ENCODE measurements around the gene MED15.

MED15 gene

DNA sequence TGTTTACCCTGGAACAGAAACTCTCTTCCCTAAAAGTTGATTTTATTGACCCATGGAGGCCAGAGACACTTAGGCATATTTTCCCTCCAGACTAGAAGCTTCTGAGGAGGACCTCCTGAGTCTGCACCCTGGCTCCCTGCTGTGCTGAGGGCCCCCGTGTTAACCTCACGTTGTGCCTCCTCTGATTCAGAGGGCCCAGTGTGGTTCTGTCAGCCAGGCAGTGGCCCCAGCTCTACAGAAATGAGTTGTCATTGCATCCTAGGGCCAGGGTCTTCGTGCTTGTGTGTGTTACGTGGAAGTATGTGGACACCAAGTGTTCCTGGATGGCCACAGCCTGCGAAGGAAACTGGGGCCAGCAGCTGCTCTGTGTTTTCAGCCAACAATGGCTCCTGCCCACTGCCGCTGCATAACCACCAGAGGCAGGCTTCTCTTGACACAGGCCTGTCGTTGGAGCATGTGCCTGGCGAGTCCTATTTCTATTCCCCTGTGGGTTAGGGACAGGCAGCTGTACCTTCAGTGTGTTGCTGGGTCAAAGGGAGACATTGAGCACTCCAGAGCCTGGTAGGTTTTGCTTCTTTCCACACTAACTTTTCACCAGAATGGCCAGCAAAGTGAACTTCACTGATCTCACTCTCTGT, 44.5 kb downstream of the MED15 start:
- no peak for DNase-seq (ENCODE audit: low read depth)

DNA sequence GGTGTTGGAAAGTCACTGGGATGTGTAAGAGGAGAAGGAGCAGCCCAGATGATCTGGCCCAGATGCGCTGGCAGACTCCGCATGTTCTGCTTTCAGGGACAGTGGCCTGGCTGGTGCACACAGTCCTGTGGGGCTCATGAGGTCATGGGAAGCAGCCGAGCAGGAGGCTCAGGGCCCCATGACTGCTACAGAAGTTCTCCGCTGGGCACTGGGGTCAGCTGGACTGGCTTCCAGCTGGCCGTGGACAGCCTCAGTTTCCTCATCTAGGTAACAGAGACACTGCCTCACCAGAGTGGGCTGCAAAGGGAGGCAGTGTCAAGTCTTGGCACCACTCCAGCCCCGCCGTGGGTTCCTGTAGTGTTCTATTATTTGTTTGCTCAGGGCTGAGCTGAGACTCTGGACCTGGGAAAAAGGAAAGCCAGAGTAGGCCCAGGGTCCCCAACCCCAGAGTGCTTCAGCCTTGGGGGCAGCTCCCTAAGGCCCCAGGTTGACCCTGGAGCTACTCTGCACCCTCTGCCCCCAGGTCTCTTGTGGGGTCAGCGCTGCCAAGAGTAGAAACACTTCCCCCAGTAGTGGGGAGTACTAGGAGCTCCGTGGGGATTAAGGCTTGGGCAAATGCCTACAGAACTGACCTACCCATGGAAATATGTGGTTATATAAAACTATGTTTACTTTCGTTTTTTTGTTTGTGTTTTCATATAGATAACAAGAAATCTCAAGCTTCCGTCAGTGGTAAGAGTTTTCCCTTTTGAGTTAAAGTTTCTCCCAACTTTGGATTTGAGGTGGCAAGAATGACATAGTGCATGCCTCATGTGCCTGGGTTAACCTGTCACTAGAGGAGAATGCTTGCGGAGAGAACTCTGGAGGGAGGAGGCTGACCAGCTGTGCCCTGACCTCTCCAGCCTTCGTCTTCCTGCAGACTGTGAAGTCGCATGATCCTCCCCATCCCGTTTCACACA, 45.3 kb downstream of the MED15 start:
- DNase-seq (ENCODE audit: low read depth) = peak; percentile 81

DNA sequence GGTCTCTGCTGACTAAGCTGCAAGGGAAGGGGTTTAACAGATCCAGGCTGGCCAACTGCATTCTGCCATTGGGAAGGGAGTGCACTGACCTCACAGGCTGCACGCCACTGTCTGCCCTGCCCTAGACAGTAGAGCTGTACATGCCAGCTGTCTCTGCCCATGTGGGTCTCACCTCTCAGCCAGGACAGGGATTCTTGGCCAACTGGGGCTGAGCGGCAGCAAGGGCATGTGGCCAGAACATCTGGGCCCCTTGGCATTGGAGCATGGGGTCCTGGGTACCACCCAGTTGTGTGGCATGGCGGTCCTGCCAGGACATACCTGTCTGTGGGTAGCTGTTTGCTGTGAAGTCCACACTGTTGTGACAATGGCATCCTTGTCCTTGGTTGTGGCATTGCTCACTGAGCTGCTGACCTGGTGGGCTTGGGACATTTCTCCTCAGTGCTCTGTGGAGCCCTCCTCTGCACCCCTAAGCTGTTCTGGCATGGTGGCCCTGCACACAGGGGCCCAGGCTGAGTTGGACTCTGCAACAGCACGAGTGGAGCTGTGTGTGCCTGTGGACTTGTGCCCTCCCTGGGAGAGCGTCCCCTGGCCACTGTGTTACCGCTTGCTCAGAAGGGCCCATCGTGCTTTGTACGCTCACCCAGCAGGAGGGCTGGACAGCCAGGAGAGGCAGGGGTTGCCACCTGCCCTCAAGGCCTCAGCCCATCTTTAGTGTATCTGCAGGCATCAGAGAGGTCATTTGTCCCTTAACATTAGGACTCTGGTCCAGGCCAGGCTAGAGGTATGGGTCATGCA, 46.7 kb downstream of the MED15 start:
- DNase-seq (ENCODE audit: low read depth) = no peak

DNA sequence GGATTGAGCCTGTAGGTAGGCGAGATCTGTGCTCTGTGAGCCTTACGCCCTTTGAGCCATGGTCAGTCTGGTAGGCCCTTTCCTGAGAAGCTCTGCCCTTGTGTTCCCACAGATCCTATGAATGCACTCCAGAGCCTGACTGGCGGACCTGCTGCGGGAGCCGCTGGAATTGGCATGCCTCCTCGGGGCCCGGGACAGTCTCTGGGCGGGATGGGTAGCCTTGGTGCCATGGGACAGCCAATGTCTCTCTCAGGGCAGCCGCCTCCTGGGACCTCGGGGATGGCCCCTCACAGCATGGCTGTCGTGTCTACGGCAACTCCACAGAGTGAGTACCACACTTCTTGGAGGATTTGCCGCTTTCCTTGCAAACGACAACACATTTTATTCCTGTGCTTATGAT, 47.4 kb downstream of the MED15 start:
- no peak for DNase-seq (ENCODE audit: low read depth)

DNA sequence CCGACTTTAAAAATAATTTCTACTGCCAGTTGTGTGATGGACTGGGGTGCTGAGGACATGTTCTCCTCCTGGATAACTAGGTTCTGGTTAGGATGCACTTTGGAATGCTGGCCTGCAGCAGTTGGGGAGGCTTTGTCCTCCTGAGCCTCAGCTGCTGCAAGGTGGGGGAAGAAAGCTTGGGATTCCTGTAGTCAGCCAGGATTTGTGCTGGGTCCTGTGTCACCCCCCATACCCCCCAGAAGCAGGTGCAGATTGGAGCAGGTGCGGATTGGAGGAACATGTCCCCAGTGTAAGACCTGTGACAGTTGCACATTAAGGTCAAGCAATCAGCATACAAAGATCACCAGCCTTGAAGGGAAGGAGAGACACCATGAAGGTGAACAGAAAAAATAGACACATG, 51.1 kb downstream of the MED15 start:
- no peak for DNase-seq (ENCODE audit: low read depth)

DNA sequence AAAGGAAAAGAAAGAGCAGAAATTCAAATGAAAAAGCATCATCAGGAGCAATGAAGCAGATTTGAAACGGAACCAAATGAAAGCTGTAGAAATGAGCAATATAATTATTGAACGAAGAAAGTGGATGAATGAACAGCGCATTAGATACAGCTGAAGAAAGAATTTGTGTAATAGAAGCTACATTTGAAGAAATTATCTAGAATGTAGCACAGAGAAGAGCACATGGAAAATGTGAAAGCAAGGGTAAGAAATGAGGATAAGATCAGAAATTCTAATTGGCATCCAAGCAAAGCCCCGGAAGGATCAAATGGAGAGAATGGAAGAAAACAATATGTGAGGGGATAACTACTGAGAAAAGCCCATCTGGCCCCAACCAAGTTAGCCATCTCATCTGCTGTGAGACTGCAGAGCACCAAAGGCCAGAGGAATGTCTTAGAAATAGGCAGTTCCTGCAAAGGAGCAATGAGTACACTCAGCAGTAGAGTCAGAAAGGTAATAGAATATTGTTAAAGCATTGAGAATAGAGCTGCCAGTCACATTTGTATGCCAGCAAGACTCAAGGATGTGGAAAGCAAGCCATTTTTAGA, 51.9 kb downstream of the MED15 start:
- DNase-seq (ENCODE audit: low read depth) = no peak

DNA sequence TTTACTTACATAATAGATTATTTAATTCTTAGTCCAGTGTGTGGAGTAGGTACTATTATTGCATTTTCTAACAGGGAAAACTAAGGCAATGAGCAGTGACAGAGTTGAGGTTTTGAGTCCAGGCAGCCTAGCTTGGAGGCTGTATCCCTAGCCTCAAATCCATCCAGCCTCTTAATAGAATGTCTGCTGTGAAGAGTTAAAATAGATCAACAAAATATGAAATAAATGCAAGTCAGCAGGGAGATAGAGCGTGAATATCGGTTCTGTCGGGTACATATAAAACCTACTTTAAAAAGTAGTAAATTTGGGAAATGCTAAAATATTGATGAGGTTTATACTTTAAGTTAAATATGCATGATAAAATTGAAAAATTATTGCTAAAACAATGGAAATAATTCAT, 53.3 kb downstream of the MED15 start:
- no peak for DNase-seq (ENCODE audit: low read depth)

DNA sequence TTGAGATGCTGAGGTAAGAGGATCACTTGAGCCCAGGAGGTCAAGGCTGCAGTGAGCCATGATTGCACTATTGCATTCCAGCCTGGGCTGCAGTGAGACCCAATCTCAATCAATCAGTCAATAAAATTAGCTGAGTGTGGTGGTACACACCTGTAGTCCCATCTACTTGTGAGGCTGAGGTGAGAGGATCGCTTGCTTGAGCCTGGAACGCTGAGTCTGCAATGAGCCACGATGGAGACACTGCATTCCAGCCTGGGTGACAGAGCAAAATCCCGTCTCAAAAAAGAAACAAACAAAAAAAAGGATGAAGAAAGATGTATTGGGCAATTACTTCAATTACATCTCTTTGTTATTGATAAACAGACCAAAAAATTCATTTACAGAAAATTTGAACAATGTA, 54.5 kb downstream of the MED15 start:
- DNase-seq (ENCODE audit: low read depth) = no peak

DNA sequence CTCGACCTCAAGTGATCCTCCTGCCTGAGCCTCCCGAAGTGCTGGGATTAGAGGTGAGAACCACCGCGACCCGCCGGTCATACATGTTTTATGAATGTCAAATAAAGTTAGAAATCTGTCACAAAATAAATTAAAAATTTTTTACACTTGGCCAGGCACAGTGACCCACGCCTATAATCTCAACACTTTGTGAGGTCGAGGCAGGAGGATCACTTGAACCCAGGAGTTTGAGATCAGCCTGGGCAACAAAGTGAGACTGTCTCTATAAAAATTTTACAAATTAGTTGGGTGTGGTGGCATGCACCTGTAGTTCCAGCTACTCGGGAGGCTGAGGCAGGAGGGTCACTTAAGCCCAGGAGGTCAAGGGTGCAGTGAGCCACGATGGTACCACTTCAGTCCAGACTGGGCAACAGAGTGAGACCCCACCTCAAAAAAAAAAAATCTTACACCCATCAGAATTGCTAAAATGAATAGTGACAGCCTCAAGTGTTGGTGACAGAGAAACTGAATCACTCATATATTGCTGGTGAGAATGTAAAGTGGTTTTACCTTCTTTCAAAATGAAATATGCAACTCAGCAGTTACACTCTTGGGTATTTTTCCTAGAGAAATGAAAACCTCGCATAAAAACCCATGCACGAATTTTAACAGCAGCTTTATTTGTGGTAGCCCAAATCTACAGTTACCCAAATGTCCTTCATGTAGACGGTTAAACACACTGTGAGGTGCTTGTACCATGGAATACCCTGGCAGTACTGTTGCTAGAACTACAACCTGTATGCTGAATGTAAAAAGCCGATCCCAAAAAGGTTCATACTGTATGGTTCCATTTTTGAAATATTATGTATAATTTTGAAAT, 55.4 kb downstream of the MED15 start:
- DNase-seq (ENCODE audit: low read depth) = no peak

DNA sequence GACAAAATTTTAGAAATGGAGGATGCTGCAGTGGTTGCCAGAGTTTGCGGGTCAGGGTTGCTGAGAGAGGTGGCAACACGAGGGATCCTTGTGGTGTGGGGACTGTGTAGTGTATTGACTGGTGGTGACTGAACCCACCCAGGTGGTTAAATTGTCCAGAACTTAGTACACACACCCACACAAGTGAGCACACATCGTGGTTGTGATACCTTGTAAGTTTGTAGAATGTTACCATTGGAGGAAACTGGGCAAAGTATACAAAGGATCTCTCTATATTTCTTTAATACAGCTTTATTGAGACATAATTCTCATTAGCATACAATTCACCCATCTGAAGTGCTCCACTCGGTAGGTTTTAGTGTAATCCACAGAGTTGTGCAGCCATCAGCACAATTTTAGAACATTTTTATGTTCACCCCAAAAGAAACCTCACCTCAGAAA, 56.1 kb downstream of the MED15 start:
- no peak for DNase-seq (ENCODE audit: low read depth)

DNA sequence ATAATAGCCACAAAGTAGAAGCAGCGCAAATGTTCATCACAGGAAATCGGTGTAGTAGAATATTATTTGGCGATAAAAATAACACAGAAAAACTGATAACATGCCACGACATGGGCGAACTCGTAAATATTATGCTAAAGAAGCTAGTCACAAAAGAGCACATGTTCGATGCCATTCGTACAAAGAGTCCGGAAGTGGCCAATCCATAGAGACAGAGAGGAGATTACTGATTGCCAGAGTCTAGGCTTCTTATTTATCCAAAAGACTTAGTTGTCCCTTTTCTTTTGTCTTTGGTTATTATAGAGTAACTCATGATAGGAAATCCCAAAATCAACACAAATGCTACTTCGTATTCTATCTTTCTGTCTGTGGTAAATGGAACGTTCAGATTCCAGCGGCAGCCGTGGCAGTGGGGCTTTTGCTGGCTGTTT, 56.5 kb downstream of the MED15 start:
- no peak for DNase-seq (ENCODE audit: low read depth)

DNA sequence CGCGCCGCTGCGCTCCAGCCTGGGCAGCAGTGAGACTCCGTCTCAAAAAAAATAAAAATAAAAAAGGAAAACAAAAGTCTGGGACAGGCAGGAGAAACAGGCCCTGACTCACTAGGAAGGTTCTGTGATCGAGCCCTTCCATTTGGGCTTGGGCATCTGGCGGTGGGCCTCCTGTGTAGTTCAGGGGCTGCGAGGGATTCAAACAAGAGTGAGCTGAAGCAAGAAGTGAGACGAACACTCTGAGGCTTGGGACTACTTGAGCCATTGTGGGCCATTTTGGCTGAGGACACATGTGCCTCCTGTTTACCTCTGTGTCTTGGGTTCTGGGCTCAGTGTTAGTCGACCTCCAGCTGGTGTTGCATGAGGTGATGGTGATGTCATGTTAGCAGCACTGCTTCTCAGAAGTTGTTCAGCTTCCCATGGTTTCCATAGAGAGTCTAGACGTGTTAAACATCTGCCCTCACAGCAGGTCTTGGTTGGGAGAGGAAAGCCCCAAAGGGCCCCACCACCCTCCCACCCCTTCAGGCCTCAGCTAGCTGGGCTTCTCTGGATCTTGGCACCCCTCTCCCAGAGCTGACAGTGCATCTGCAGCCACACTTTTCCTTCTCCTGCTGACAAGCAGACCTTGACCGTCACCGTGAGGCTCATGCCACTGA, 57.8 kb downstream of the MED15 start:
- DNase-seq (ENCODE audit: low read depth) = no peak

DNA sequence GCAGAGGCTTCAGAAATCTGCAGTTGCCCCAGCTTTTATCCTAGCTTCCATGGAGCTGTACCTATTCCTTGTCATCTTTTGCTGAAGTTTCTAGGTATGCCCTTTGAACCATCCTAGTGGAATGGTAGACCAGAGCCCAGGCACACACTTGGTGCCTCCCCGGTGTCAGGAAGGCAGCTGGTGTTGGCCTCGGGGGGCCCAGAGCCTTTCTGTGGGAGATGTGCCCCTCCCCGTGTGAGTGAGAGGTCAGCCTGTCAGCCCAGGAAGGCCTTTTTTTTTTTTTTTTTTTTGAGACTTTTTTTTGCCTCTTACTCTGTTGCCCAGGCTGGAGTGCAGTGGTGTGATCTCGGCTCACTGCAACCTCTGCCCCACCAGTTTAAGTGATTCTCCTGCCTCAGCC, 58.4 kb downstream of the MED15 start:
- DNase-seq (ENCODE audit: low read depth) = no peak

DNA sequence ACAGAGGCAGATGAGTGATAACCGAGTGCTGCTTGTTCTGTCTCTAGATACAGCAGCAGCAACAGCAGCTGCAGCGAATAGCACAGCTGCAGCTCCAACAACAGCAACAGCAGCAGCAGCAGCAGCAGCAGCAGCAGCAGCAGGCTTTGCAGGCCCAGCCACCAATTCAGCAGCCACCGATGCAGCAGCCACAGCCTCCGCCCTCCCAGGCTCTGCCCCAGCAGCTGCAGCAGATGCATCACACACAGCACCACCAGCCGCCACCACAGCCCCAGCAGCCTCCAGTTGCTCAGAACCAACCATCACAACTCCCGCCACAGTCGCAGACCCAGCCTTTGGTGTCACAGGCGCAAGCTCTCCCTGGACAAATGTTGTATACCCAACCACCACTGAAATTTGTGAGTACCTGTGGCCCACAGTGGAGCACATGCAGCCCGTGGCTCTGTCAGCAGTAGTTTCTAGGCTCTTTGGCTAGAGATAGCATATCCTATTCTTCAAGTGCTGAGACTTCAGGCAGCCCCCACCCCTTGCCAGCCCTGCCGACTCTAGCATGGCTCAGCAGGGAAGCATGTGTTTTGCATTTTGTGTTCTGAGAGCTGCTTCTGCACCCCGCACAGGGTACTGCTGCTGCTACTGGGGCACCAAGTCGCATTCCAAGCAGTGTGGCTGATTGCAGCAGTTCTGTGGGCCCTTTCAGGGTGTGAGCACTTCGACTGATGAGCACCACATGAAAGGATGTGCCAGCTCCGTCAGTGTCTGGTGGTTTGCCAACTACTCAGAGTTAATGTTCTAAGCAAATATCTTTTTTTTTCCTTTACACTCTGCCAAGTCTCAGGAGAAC, 59.2 kb downstream of the MED15 start:
- peak; percentile 81 for DNase-seq (ENCODE audit: low read depth)

DNA sequence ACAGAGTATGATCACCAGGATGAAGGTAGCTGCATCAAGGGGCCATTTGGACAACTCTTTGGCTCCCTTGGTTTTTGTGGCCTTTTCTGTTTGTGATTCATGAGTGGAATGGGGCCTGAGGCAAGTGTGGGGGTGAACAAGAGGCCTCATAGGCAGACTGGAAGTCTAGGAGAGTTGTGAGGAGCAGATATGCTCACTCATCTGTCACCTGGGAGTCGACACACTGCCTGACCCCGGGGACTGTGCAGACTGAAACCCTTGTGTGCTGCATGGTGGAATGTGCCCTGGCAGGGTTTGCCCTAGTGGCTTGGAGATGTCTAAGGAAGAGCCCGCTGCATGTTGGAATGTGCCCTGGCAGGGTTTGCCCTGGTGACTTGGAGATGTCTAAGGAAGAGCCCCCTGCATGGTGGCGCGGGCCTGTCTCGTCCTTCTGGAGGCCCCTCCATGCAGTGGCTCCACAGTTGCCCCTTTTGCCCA, 60.0 kb downstream of the MED15 start:
- DNase-seq (ENCODE audit: low read depth) = peak; percentile 45

DNA sequence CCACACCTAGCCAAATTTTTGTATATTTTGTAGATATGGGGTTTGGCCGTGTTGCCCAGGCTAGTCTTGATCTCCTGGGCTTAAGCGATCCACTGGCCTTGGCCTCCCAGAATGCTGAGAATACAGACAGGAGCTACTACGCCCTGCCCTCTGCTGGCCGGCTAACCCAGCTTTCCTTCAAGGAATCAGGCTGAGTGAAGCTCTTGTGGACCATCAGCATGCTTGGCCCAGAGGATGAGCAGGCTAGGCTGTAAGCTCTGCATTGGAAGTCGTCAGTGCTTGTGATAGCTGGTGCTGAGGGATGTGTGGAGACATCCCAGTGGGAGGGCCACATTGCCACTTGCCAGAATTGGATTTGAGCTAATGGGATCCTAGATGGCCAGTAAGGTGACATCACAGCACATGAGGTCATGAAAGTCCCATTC, 60.6 kb downstream of the MED15 start:
- DNase-seq (ENCODE audit: low read depth) = peak; percentile 32

DNA sequence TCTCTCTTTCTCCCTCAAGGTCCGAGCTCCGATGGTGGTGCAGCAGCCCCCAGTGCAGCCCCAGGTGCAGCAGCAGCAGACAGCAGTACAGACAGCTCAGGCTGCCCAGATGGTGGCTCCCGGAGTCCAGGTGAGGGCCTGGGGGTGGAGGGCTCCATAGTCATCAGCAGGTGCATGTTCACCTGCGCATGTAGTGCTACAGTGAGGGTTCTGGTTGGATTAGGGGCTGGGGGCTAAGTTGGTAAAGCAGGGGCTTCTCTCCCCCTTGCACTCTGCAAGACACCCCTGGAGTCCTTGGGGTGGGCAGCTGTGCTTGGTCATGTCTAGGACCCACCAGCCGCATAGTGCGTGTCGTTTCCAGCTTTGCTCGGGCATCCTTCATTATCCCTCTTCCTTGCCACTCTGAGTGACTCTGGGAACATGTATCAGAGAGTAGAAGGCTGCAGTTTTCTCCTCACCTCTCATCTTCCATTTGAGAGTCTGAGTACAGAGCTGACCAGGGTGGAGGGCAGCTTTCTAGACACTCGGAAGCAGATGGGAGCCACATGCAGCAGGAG, 61.2 kb downstream of the MED15 start:
- no peak for DNase-seq (ENCODE audit: low read depth)

DNA sequence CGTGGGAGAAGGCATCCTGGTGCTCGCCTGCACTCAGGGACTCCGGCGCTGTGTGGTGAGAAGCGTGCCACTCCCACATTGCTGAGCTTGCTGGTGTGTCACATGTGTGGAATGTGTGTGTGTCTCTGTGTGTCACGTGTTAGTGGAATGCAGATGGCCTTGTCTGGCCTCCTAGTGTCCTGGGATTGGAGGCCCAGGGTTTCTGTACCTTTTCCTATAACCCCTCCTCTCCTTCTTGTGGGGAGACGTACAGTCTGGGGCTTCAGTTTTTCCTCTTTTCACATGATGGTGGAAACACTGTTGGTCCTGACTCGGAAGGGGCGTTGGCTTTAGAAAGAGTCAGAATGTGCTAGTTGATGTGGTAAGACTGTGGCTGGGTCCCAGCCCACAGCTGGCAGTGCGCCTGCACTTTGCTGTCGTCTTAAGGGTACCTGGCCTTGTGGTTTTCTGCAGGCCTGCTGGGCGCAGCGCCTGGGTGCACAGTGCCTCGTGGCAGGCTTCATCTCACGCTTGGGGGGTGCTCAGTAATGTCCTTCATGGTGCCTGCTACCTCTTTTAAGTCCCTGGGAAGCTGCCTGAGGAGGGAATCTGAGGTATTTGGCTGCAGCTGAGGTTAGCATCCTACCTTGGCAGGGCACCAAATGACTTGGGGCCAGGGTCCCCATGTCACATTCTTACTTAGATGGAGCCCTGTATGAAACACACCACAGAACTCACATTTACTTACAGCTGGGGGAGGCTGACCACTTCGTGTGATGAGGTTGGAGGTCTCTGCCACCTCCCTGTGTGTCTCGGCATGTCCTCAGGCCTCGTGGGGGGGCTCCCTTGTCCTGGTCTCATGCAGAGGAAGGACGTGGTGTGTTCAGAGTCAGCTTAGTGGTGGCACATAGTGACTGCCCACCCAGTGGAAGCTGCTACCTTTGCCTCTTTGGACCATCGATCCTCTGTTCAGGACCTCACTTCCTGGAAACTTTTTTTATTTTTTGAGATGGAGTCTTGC, 61.9 kb downstream of the MED15 start:
- peak; percentile 79 for DNase-seq (ENCODE audit: low read depth)
